Stimulated activated naive B cell treated with anti-CD40 and anti-IgM and Interleukin-4, amounts not matched to agents 10 μg/mL and 1 μg/mL and 100 μg/mL, for 72 hours (primary cell): ENCODE data around the gene SPO11.

Experiments used
- ATAC-seq, 2 donors: fragments of 150-1000 bp; cut with Tn5 transposase; replicated peaks; 2 replicates each; pipeline ENCODE4 v1.10.0; 2021; ENCODE audit warnings: moderate library complexity in 1 of 2
- DNase-seq: peaks from one replicate; pipeline ENCODE4 v3.0.0; 2021
- H3K27ac Mint-ChIP-seq: one replicate; pipeline ENCODE4 v1.8.0; 2022; ENCODE audit warnings: mild to moderate bottlenecking, mixed read lengths
- H3K27me3 Mint-ChIP-seq, 2 donors: one replicate each; pipeline ENCODE4 v1.8.0; 2022; ENCODE audit warnings: mixed read lengths in 2 of 2
- H3K36me3 Mint-ChIP-seq, 2 donors: one replicate each; pipeline ENCODE4 v1.8.0; 2022; ENCODE audit warnings: mixed read lengths in 2 of 2, mild to moderate bottlenecking in 1 of 2
- H3K4me1 Mint-ChIP-seq, 2 donors: one replicate each; pipeline ENCODE4 v1.8.0; 2022; ENCODE audit warnings: mixed read lengths in 2 of 2, mild to moderate bottlenecking in 1 of 2
- H3K4me3 Mint-ChIP-seq, 2 donors: one replicate each; pipeline ENCODE4 v1.8.0; 2022; ENCODE audit warnings: mild to moderate bottlenecking in 2 of 2, mixed read lengths in 2 of 2, moderate library complexity in 1 of 2
- H3K9me3 Mint-ChIP-seq, 2 donors: one replicate each; pipeline ENCODE4 v1.8.0; 2022; ENCODE audit warnings: mixed read lengths in 2 of 2, mild to moderate bottlenecking in 1 of 2

SPO11 gene

GRCh38 chr20:57382516-57382915 is 52.9 kb downstream of the SPO11 start:
- peaks cover 2 to 11% of the 10 kb centered on the region in 2 donors for H3K4me1 Mint-ChIP-seq
- no peak overlapping the region for H3K4me3 Mint-ChIP-seq
- no peak overlapping the region for H3K27ac Mint-ChIP-seq
- ATAC-seq (no peak), DNase-seq (no peak)
- H3K27me3 Mint-ChIP-seq: no peaks in the 10 kb centered on the region
- H3K9me3 Mint-ChIP-seq: no peaks in the 10 kb centered on the region
- peaks cover 18 to 43% of the 10 kb centered on the region in 2 donors for H3K36me3 Mint-ChIP-seq

DNA sequence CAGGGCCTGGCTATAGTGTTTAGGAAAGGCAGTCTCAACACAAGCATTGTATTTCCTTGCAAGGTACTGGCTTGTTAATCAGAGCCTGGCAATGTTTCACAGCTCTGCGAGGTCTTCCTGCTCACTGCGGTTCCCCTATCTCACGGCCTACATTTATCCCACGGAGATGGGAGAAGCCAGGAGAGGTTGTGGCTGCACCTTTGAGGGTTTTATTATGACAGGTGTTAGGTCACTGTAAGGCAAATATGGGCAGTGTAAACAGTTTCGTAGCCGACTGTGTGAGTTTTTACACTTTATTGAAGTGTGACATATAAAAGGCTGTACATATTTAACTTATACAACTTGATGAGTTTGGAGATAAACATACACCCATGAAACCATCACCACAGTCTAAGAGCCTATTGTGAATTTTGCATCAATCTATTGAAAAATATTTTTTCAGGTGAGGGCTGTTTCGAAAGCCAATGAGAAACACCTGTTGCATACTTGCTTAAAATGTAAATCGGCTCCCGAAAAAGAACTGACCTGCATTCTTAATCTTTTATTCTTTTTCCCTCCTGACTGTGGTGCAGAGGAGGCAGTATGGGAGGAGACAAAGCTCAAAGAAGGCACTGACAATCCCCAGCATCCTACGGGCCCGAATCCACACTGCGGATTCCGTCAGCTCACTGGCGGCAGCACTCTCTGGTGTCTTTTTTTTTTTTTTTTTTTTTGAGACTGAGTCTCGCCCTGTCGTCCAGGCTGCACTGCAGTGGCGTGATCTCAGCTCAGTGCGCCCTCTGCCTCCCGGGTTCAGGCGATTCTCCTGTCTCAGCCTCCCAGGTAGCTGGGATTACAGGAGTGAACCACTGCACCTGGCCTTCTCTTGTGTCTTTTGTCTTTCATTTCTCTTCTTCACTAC is 54.1 kb downstream of the SPO11 start:
- H3K36me3 Mint-ChIP-seq: peaks cover 13 to 36% of the 10 kb centered on the region in 2 donors
- H3K27ac Mint-ChIP-seq: no peak overlapping the region
- no peaks in the 10 kb centered on the region for H3K9me3 Mint-ChIP-seq
- no peaks in the 10 kb centered on the region for H3K27me3 Mint-ChIP-seq
- ATAC-seq (no peak), DNase-seq (no peak)
- H3K4me3 Mint-ChIP-seq: no peak overlapping the region
- H3K4me1 Mint-ChIP-seq: peaks cover 2 to 13% of the 10 kb centered on the region in 2 donors

DNA sequence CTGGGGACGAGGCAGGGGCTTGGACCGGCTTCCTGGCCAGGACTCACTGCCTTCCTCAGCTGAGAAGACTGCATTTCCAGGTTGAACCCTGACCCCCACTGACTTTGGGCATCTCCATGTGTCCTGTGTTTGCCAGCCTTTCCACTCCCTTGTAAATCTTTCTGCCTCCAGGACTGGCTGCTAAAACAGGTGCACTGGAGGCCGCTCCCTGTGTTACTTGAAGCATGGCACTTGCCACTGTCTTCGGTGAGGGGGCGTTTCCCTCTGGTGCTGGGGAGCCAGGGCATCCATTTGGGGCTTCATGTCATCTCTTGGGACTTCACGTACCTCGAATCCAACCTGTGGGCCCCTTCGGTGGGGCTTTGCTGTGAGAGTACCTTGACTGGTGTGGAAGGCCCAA is 54.9 kb downstream of the SPO11 start:
- H3K27ac Mint-ChIP-seq: peak overlapping the region; percentile 21

GRCh38 chr20:57384953-57385761 is 55.6 kb downstream of the SPO11 start:
- no peak for ATAC-seq
- Mint-ChIP-seq H3K27ac (no peak overlapping the region), H3K9me3 (no peaks in the 10 kb centered on the region), H3K27me3 (no peaks in the 10 kb centered on the region), H3K4me3 (no peak overlapping the region), H3K4me1 (peaks cover 7 to 24% of the 10 kb centered on the region in 2 donors), H3K36me3 (peaks cover 12 to 34% of the 10 kb centered on the region in 2 donors)
- DNase-seq: no peak

More for the DNA sequence above, 54.9 kb downstream of the SPO11 start:
- ATAC-seq (no peak), DNase-seq (no peak)
- Mint-ChIP-seq H3K4me3 (no peak overlapping the region), H3K36me3 (peaks cover 13 to 36% of the 10 kb centered on the region in 2 donors), H3K9me3 (no peaks in the 10 kb centered on the region), H3K4me1 (peaks cover 2 to 18% of the 10 kb centered on the region in 2 donors), H3K27me3 (no peaks in the 10 kb centered on the region)

GRCh38 chr20:57385940-57386339 is 56.3 kb downstream of the SPO11 start:
- ATAC-seq (no peak), DNase-seq (no peak)
- H3K27ac Mint-ChIP-seq: no peak overlapping the region
- peaks cover 8 to 31% of the 10 kb centered on the region in 2 donors for H3K36me3 Mint-ChIP-seq
- peaks cover 11 to 30% of the 10 kb centered on the region in 2 donors for H3K4me1 Mint-ChIP-seq
- H3K9me3 Mint-ChIP-seq: no peaks in the 10 kb centered on the region
- no peaks in the 10 kb centered on the region for H3K27me3 Mint-ChIP-seq
- H3K4me3 Mint-ChIP-seq: no peak overlapping the region

- no peaks in the 10 kb centered on the region for H3K27me3 Mint-ChIP-seq
- H3K27ac Mint-ChIP-seq: no peak overlapping the region
- peaks cover 8 to 26% of the 10 kb centered on the region in 2 donors for H3K36me3 Mint-ChIP-seq
Measured at GRCh38 chr20:57386762-57387161, 57.2 kb downstream of the SPO11 start.

DNA sequence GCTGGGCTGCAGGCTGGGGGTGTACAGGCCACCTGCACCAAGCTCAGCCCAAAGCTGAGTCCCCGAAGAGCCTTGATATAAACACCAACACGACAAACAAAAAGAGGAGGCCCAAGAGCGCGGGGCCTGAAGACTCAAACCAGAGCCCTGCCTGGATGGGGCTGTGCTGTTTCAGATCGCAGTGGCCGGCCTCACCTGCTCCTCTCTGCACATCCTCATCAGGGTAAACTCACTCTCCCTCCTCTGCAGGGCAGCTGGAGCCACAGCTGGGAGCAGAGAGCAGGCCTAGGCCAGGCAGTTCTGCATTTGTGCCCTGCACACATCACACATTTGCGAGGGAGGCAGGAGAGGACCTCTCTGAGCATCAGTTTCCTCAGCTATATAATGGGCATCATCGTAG is 57.9 kb downstream of the SPO11 start:
- H3K9me3 Mint-ChIP-seq: no peaks in the 10 kb centered on the region
- H3K27me3 Mint-ChIP-seq: no peaks in the 10 kb centered on the region
- peaks cover 10 to 28% of the 10 kb centered on the region in 2 donors for H3K4me1 Mint-ChIP-seq
- peaks cover 12 to 28% of the 10 kb centered on the region in 2 donors for H3K36me3 Mint-ChIP-seq
- H3K4me3 Mint-ChIP-seq: no peak overlapping the region
- no peak overlapping the region for H3K27ac Mint-ChIP-seq
- no peak for DNase-seq
- ATAC-seq: no peak

More at GRCh38 chr20:57386762-57387161, 57.2 kb downstream of the SPO11 start:
- Mint-ChIP-seq H3K4me3 (no peak overlapping the region), H3K9me3 (no peaks in the 10 kb centered on the region), H3K4me1 (peaks cover 10 to 30% of the 10 kb centered on the region in 2 donors)
- ATAC-seq: no peak
- DNase-seq: no peak

DNA sequence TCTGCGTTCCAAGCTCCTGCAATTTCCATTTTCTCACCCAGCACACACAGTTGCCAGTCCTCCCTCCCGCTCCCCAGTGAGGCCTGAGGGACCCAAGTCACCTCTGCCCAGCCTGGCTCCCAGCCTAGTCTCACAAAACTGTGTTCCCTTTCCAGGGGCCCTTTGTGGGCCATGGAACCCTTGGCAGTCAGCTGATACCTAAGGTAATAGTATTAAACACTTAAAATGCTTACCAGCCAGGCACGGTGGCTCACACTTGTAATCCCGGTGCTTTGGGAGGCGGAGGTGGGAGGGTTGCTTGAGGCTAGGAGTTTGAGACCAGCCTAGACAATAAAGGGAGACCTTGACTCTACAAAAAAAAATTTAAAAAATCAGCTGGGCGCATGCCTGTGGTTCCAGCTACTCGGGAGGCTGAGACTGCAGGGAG is 58.4 kb downstream of the SPO11 start:
- no peak for ATAC-seq
- no peak for DNase-seq
- no peaks in the 10 kb centered on the region for H3K27me3 Mint-ChIP-seq
- H3K4me3 Mint-ChIP-seq: no peak overlapping the region
- peaks cover 13 to 33% of the 10 kb centered on the region in 2 donors for H3K4me1 Mint-ChIP-seq
- H3K9me3 Mint-ChIP-seq: no peaks in the 10 kb centered on the region
- no peak overlapping the region for H3K27ac Mint-ChIP-seq
- peaks cover 16 to 33% of the 10 kb centered on the region in 2 donors for H3K36me3 Mint-ChIP-seq

DNA sequence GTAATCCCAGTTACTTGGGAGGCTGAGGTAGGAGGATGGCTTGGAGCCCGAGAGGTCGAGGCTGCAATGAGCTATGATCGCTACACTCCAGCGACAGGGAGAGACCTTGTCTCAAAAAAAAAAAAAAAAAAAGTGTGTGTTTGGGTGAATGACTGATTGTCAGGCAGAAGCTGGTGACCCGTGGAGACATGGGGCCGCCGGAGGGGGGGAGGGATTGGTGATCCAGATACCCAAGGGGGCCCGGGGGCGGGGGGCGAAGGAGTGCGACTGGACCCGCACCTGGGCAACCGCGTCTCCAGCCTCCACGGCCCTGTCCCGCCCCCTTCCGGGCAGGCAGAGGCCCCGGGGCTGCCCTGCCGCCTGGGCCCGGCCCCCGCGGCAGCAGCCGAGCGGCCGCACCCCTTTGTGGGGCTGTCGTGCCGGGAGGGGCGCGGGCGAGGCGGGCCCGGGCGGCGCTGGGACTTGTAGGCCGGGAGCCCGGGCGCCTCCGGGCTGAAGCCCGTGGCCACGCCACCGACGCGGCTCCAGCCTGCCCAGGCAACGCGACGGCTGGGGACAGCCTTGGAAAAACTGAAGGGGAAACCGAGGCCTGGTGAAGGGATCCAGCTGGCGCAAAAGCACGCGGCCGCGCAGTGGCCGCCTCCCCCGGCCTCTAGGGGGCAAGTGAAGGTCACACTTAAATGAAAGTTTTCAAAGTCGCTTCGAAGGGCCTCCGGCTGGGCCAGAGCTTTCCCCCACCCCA is 59.5 kb downstream of the SPO11 start:
- DNase-seq (peak; percentile 59), ATAC-seq (peak; percentile 43 to 52)
- Mint-ChIP-seq H3K4me1 (peaks cover 25 to 45% of the 10 kb centered on the region in 2 donors), H3K27ac (peak overlapping the region; percentile 99), H3K27me3 (no peaks in the 10 kb centered on the region), H3K9me3 (no peaks in the 10 kb centered on the region), H3K36me3 (peaks cover 26 to 38% of the 10 kb centered on the region in 2 donors), H3K4me3 (peak overlapping the region; percentile 88 to 91)

DNA sequence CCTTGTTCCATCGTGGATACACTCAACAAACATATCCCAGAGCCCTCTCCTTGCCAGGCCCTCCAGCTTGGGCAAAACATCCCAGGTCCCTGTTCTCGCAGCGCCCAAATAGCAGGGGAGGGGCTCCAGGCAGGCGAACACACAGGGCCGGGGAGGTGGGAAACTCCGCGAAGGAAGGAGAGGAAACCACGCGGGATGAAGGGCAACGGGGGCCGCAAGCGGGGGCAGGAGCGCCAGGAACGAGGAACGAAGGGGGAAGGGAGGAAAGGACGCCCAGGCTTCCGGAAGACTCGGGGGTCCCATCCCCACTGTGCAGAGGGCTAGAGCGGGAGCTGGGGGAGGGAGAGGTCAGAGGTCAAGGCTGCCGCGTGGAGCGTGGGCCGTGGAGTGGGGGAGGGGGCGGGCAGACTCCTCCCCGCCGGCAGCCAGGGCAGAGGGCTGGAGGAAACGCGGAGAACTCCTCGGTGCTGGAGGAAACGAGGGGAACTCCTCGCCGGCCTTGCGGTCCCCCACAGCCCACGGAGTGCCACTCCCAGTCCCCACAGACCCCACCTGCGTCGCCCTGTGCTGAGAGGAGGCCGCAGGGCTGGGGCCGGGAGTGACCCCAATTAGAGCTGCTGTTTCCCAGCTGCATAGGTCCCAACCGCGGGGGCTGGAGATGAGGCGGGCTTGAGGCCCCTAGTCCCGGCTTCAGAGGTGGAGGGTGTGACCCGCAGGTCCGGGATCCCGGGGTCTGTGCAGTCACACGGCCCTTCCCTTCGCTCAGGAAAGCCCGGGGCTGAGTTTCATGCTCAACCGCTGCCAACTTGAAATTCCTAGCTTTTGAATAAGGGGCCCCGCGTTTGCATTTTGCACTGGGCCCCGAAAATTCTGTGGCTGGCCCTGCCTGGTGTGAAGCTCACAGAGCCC is 60.3 kb downstream of the SPO11 start:
- H3K27me3 Mint-ChIP-seq: no peaks in the 10 kb centered on the region
- DNase-seq (peak; percentile 51), ATAC-seq (peak; percentile 23 to 28)
- peaks cover 25 to 41% of the 10 kb centered on the region in 2 donors for H3K36me3 Mint-ChIP-seq
- H3K9me3 Mint-ChIP-seq: no peaks in the 10 kb centered on the region
- peak overlapping the region; percentile 90 to 91 for H3K4me3 Mint-ChIP-seq
- H3K4me1 Mint-ChIP-seq: peaks cover 33 to 48% of the 10 kb centered on the region in 2 donors
- H3K27ac Mint-ChIP-seq: peak overlapping the region; percentile 99

DNA sequence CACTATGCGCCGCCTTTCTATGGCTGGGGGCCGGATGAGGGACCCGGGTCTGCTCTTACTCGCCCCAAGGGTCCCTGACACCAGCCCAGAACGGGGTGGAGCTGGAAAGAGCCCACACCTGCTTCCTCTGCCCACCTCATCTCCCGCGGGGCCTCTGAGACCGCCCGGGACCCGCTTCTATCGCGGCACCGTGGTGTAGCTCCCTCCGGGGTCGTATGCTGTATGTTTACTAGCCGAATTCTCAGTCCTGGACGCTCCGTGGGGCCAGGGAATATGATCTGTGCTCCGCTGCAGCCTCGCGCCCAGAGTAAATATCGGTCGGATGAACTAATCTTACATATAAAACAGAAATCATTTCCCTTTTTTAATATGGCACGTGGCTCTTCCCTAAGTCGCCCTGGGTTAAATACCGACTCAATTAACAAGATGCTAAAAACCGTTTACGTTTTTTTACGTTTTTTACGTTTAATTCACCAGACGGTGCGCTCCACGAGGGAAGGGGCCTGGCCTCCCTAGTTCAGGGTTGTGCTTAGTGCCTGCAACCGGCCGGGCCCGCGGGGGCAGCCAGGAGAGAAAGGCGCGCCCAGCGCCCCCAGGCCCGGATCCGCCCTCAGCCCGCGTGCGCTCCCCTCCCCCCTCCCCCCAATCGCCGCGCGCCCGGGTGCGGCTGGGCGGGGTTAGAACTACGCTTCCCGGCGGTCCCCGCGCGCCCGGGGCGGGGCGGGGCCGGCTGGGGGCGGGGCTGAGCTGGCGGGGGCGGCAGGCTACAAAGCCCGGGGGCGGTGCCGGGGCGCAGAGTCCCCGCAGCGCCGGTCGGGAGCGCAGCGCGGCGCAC is 61.2 kb downstream of the SPO11 start, which contains the start of gene RBM38:
Gene RBM38, plus strand, starts transcription at position 793 of the 835 bp plus-strand sequence. CDS start 186 bp downstream, outside the sequence.
- no peaks in the 10 kb centered on the region for H3K27me3 Mint-ChIP-seq
- ATAC-seq (peak; percentile 60 to 75), DNase-seq (peak; percentile 69)
- H3K36me3 Mint-ChIP-seq: peaks cover 28 to 45% of the 10 kb centered on the region in 2 donors
- H3K27ac Mint-ChIP-seq: peak within 1 kb of the TSS; percentile 99
- no peaks in the 10 kb centered on the region for H3K9me3 Mint-ChIP-seq
- peaks cover 38 to 57% of the 10 kb centered on the region in 2 donors for H3K4me1 Mint-ChIP-seq
- H3K4me3 Mint-ChIP-seq: peak within 1 kb of the TSS; percentile 90 to 93
